Gastrocnemius medialis (tissue), 4 donors: Measurements from ENCODE around the gene PARP12. TPM values are rescaled to one million over a fixed set of nuclear protein-coding genes. Genes with fewer than 3 reads are reported as not detected.

Experiments
- ATAC-seq, 2 donors: fragments of 150-250 bp; one replicate each; pipeline ENCODE4 v1.9.1; 2016
- DNase-seq, 2 donors: peaks; one replicate each; pipeline ENCODE4 v3.0.0-alpha.2; 2019
- H3K27ac ChIP-seq, 4 donors: fragments of 200-600 bp; sonication (generic); 1 replicate in 1 of 4; 2 replicates in 3 of 4; pipeline ENCODE4 v1.5.1; 2016 to 2018; ENCODE audit warnings: mild to moderate bottlenecking in 2 of 4, moderate library complexity in 1 of 4
- H3K27me3 ChIP-seq, 3 donors: fragments of 200-600 bp; sonication (generic) in 2 of 3; 1 replicate in 1 of 3; 2 replicates in 2 of 3; pipeline versions ENCODE4 v1.5.1 to v1.6.0; 2016 to 2019; ENCODE audit warnings: mild to moderate bottlenecking in 1 of 3, moderate library complexity in 1 of 3
- H3K36me3 ChIP-seq, 2 donors: fragments of 200-600 bp; sonication (generic) in 1 of 2; one replicate each; pipeline ENCODE4 v1.5.1; 2017 to 2018
- H3K4me1 ChIP-seq, 2 donors: fragments of 200-600 bp; sonication (generic) in 1 of 2; one replicate each; pipeline ENCODE4 v1.5.1; 2016 to 2017; ENCODE audit warnings: mild to moderate bottlenecking in 2 of 2
- H3K4me3 ChIP-seq, 4 donors: fragments of 200-600 bp; sonication (generic) in 3 of 4; 1 replicate in 1 of 4; 2 replicates in 3 of 4; pipeline ENCODE4 v1.5.1; 2016 to 2019; ENCODE audit warnings: mild to moderate bottlenecking in 2 of 4
- H3K9me3 ChIP-seq, 3 donors: fragments of 200-600 bp; sonication (generic) in 2 of 3; 1 replicate in 1 of 3; 2 replicates in 2 of 3; pipeline ENCODE4 v1.5.1; 2016 to 2019
- POLR2A ChIP-seq, 2 donors: fragments of 450-650 bp; IDR thresholded peaks; one replicate each; pipeline ENCODE4 v1.6.1; 2017; ENCODE audit warnings: antibody characterized with exemption in 2 of 2, mild to moderate bottlenecking in 2 of 2, moderate library complexity in 2 of 2
- in situ Hi-C, 4 donors: fragments of 200-750 bp; cut with MboI; loops; one replicate each; pipeline versions ENCODE4 v1.15.0 to v1.8.0; 2017; ENCODE audit warnings: low sequenced_read_pairs in 4 of 4
- intact Hi-C: fragments of 100-400 bp; cut with DNase I; formaldehyde crosslinking; loops from one replicate; pipeline ENCODE4 v1.15.1; 2023; ENCODE audit warnings: low total_unique reads
- total RNA-seq, 4 donors: library from RNA; depleted of rRNA; stranded (reverse); fragments of >200 nt; gene quantifications; one replicate each; pipeline versions ENCODE4 v1.1.0 to v1.2.3, GENCODE V29; 2016
- TF ChIP-seq, protein P1 (sequence below), 5 experiments: fragments of 450-650 bp in 3 of 5; fragments of 200-600 bp in 2 of 5; sonication (generic) in 2 of 5; IDR thresholded peaks in 4 of 5; conservative IDR thresholded peaks in 1 of 5; 1 replicate in 4 of 5; 2 replicates in 1 of 5; pipeline ENCODE4 v1.5.1; 2016 to 2019; ENCODE audit warnings: antibody characterized with exemption in 5 of 5, mild to moderate bottlenecking in 3 of 5, moderate library complexity in 3 of 5

PARP12 gene
- total RNA-seq, 4 donors from 2014 or later = 4.3 to 12.7 (median 4.9) TPM

DNA sequence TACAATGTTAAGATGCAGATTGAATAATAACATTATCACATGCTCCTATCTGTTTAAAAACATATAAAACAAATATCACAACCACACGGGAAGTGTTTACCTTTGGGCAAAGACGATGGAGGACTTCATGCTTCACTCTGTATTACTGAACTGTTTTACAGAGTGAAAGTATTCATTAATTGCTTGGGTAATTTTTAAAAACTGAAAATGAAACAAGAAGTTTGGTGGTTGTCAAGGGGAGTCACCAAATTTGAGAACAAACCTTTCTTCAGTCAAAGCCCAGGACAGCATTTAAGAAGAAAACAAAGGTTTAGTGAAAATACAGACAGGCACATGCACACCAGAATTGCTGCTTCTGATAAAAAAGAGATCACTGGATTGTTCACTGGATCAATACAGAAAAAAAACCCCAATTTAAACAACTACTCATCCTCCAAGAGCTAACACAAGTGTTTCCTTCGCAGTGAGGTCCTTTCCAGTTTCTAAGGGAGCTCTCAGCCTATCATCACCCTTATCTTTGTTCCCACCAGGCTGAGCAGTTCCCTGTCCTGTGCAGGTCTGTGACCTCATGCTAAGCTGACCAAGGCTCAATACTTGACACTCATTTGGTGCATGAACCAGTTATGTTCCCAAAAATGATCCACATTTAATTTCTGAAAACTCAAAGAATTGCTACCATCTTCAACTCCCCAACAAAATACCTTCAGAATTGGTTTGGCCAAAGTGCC, 8.8 kb downstream of the PARP12 start:
- Histone ChIP-seq H3K9me3 (no peaks in the 10 kb centered on the region), H3K36me3 (no peaks in the 10 kb centered on the region)

DNA sequence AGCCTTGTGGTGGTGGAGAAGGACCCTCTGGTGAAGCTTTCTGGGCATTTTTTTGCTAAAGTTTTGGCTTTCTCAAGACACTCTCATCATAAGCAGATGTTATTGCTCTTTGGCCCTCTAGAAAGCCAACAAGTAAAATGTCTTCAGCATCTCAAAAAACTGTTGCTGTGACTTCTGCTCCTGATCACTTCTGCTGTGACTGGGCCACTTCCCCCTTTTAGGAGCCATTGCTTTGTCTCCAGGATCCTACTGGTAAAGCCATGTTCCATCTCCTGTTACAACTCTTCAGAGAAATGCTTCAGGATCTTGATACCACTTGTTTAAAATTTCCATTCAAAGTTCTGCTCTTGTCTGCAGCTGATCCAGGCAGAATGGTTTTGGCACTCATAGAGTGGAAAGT, 10.9 kb downstream of the PARP12 start:
- peaks cover 0 to 8% of the 10 kb centered on the region in 2 donors for H3K4me1 ChIP-seq
- no peaks in the 10 kb centered on the region for H3K36me3 ChIP-seq
- intact Hi-C loops = no loop called here
- ATAC-seq (no peak), DNase-seq (no peak)
- no peak for TF ChIP-seq POLR2A (IDR thresholded peaks at IDR 0.05)
- TF ChIP-seq, protein P1, sequence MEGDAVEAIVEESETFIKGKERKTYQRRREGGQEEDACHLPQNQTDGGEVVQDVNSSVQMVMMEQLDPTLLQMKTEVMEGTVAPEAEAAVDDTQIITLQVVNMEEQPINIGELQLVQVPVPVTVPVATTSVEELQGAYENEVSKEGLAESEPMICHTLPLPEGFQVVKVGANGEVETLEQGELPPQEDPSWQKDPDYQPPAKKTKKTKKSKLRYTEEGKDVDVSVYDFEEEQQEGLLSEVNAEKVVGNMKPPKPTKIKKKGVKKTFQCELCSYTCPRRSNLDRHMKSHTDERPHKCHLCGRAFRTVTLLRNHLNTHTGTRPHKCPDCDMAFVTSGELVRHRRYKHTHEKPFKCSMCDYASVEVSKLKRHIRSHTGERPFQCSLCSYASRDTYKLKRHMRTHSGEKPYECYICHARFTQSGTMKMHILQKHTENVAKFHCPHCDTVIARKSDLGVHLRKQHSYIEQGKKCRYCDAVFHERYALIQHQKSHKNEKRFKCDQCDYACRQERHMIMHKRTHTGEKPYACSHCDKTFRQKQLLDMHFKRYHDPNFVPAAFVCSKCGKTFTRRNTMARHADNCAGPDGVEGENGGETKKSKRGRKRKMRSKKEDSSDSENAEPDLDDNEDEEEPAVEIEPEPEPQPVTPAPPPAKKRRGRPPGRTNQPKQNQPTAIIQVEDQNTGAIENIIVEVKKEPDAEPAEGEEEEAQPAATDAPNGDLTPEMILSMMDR (IDR thresholded peaks at IDR 0.05 in 4 of 5, conservative IDR thresholded peaks at IDR 0.05 in 1 of 5) = no peak
- no peaks in the 10 kb centered on the region for H3K27me3 ChIP-seq
- H3K9me3 ChIP-seq = no peaks in the 10 kb centered on the region
- in situ Hi-C loops = no loop called here
- no peak overlapping the region for H3K27ac ChIP-seq
- H3K4me3 ChIP-seq = no peak overlapping the region

More for the DNA sequence above, 8.8 kb downstream of the PARP12 start:
- H3K4me1 ChIP-seq = peaks cover 0 to 6% of the 10 kb centered on the region in 2 donors
- no peak overlapping the region for H3K27ac ChIP-seq
- TF ChIP-seq, protein P1 (IDR thresholded peaks at IDR 0.05 in 4 of 5, conservative IDR thresholded peaks at IDR 0.05 in 1 of 5) = no peak
- TF ChIP-seq POLR2A (IDR thresholded peaks at IDR 0.05) = no peak
- DNase-seq (no peak), ATAC-seq (no peak)
- no peak overlapping the region for H3K4me3 ChIP-seq
- in situ Hi-C loops = no loop called here
- intact Hi-C loops = no loop called here
- H3K27me3 ChIP-seq = no peaks in the 10 kb centered on the region

- intact Hi-C loops (no loop called here), in situ Hi-C loops (no loop called here)
- ATAC-seq (no peak), DNase-seq (no peak)
- no peak overlapping the region for H3K4me3 ChIP-seq
- peak overlapping the region in 3 of 4 donors; percentile 18 to 53 (median 25) for H3K27ac ChIP-seq
- no peaks in the 10 kb centered on the region for H3K9me3 ChIP-seq
- TF ChIP-seq, protein P1 (IDR thresholded peaks at IDR 0.05 in 4 of 5, conservative IDR thresholded peaks at IDR 0.05 in 1 of 5) = no peak
- TF ChIP-seq POLR2A (IDR thresholded peaks at IDR 0.05) = no peak
- no peaks in the 10 kb centered on the region for H3K36me3 ChIP-seq
- no peaks in the 10 kb centered on the region for H3K27me3 ChIP-seq
- H3K4me1 ChIP-seq = peaks cover 0 to 8% of the 10 kb centered on the region in 2 donors
Observed at GRCh38 chr7:140050100-140050499, 12.7 kb downstream of the PARP12 start.

DNA sequence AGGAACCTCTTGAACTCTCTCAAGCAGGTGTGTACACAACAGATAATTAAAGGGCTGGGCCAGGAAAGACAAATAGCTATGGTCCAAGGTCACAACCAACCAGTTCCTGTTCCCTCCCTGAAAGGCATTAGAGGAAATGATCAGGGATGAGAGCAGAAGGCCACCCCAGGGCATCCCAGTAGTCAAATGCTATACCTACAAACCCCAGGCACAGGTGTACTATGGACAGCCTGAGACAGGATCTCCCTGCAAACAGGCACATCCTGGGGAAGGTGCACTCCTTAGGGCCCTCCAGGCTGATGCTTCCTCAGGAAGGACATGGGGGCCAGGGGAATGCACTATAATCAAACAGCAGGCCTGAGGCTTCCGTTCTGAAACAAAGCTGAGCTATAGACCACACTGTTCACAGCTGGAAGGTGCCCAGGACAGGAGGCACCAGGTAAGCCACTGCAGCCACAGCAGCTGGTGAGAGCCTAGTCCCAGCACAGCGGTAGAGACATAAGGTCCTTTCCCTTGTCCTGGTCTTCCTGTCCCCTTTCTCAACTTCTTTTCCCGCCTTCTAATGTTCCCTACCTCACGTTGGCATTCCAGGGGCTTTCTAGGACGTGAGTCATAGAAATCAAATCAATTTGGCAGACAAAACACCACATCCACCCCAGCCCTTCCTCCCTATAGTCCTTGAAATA, 13.3 kb downstream of the PARP12 start:
- ATAC-seq (no peak), DNase-seq (no peak)
- Histone ChIP-seq H3K27ac (peak overlapping the region in 1 of 4 donors; percentile 27), H3K4me3 (no peak overlapping the region), H3K27me3 (no peaks in the 10 kb centered on the region), H3K36me3 (no peaks in the 10 kb centered on the region), H3K4me1 (peaks cover 0 to 8% of the 10 kb centered on the region in 2 donors), H3K9me3 (no peaks in the 10 kb centered on the region)
- in situ Hi-C loops = no loop called here
- intact Hi-C loops = no loop called here
- TF ChIP-seq, protein P1 (IDR thresholded peaks at IDR 0.05 in 4 of 5, conservative IDR thresholded peaks at IDR 0.05 in 1 of 5) = no peak
- TF ChIP-seq POLR2A (IDR thresholded peaks at IDR 0.05) = no peak
